HG02840 (cell line): ENCODE measurements around the gene BATF3.

Experiments used
- ATAC-seq: cut with Tn5 transposase; IDR thresholded peaks from one replicate; pipeline ENCODE4 v1.9.1; 2021; ENCODE audit warnings: mild to moderate bottlenecking, moderate library complexity, moderate number of reproducible peaks; ENCODE audit not compliant: unreplicated experiment, low FRiP score

Gene BATF3

GRCh38 chr1:212710566-212710965 lies 10.9 kb upstream of the BATF3 start:
- no peak for ATAC-seq

- ATAC-seq: no peak
Observed at GRCh38 chr1:212703991-212704564, 4.4 kb upstream of the BATF3 start.

GRCh38 chr1:212702672-212703071 lies 3.0 kb upstream of the BATF3 start:
- no peak for ATAC-seq

DNA sequence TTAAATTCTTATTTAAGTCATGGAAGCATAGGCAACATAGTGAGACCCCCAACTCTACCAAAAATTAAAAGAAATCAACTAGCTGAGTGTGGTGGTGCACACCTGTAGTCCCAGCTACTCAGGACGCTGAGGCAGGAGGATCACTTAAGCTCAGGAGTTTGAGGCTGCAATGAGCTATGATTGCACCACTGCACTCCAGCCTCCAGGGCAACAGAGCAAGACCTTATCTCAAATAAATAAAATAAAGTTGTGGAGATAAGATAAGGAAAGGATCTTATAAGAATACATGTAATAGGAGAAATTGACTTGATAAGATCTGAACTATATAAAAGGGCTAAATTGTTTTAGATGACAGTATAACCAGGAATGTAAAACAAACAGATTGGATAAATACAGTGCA lies 2.3 kb upstream of the BATF3 start:
- ATAC-seq: no peak

GRCh38 chr1:212700892-212701819 lies 1.5 kb upstream of the BATF3 start:
- no peak for ATAC-seq

DNA sequence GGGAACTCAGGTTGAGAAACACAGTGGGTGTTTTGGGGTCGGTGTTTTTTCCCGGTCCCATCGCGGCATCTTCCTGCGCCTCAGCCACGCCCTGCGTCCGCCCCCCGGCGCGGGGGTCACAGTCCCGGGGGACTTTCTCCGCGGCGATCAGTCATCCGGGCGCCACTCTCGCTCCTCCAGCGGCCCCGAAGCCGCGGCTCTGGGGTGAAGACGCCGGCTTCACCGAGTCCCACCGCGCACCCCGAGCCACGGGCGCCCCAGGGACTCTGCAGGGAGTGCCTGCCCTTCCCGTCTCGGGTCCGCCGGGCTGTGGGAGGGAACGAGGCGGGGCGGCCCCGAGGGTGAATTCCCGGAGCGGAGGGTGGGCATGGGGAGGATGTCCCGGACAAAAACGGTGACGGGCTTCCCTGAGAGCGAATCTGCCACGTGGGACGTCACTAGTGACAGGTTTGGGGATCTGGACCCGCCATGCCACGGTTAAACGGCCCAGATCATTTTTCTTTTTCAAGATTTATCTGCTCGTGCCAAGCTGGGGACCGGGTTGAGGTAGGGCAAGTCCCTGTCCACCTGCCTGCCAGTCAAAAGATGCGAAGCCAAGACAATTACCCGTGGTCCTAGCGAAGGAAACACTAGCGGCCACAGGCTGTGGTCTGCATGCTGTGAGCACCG lies 717 bp upstream of the BATF3 start:
- ATAC-seq: peak; percentile 36

DNA sequence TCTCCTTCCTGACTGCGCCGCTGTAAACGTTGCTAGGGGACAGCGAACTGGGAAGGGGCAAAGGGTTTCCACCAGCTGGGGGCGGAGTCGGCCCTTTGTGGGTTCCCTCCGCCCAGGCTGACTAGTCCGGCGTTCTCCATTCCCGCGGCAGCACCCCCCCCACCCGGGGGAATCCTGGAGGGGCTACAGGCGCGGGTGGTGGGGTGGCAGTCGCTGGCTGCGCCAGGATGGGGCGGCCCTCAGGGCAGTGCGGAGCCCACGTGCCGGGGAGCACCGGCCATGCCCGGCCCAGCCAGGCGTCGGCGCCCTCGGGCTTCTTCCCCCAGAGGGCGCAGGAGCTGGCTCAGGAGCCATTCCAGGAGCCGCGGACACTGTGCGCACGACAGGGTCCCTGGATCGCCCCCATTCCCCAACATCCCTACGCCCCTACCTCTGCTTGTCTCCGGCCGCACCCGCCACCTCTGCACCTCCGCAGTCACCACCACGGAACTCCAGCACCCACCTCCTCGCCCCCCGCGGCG lies 476 bp downstream of the BATF3 start:
- ATAC-seq: no peak

DNA sequence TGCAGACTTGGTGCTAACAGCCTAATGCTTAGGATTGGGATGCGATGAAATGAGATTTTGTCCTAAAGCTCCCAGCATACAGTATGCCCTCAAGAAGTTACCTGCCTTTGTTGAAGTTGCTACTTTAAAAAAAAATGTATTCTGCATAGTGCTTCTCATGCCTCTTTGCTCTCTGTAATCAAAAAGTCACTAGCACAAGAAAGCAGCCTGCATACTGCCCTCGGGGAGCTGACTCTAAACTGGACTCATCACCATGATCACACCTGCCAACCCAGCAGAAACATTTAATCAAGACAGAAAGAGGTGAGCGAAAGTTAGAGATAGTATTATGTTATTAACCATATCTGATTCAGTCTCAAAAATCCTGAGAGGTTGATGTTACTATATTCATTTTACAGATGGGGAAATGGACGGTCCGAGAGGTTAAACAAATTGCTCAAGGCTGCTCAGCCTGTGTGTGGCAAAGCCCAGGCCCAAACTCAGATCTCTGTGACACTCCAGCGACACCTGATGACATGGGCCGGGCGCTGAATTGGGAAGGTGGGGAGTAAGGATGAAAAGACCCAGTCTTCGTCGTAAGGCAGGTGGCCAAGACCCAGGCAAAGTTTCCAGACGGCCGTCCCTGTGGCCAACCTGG lies 1.1 kb downstream of the BATF3 start:
- no peak for ATAC-seq

DNA sequence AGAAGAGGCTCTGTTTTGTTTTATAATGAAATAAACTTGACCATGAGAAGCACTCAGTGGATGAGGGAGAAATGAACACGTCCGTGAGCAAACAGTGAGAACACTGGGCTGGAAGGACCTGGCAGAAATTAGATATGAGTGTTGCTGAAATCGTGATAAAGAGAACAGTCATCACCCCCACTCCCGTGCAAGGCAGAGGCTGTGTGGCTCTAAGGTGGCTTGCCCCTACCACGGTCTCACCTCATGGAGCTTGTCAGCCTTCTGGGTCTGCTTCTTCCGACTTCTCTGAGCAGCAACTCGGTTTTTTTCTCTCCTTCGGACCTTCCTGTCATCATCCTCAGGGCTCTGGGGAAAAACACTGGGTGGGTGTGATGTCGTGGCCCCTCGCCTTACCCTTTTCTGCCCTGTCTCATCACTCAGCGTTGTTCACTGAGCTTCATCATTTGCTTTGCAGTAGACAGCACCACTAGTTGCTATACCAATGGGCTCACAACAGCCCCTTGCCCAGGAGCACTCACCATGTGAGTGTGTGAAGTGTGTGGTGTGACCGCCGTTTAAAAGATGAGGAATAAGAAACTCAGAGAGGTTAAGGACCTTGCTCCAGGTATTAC lies 2.8 kb downstream of the BATF3 start:
- ATAC-seq: no peak

- no peak for ATAC-seq
Observed at GRCh38 chr1:212692774-212693644, 6.6 kb downstream of the BATF3 start.

DNA sequence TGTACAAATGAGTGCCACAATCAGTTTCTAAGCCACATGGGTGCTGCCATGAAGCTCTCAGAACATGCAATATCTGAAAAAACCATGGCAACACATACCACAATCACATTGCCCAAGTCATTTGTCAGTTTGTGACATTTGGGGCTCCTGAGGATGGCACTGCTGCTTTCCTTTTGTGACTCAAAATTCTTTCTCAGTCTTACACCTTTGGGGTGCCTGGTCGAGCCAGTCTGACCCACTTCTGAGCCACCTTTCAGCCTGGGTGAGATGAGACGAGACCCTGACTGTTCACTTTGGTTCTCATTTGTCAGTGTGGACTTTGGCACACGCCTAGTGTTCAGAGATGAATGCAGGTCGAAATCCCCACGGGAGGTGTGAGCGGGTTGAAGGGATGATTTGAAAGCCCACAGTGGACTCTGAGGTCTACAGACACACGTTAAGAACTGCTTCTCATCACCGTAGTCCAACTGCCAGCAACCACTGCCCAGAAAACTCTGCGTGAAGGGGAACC lies 8.0 kb downstream of the BATF3 start:
- no peak for ATAC-seq

DNA sequence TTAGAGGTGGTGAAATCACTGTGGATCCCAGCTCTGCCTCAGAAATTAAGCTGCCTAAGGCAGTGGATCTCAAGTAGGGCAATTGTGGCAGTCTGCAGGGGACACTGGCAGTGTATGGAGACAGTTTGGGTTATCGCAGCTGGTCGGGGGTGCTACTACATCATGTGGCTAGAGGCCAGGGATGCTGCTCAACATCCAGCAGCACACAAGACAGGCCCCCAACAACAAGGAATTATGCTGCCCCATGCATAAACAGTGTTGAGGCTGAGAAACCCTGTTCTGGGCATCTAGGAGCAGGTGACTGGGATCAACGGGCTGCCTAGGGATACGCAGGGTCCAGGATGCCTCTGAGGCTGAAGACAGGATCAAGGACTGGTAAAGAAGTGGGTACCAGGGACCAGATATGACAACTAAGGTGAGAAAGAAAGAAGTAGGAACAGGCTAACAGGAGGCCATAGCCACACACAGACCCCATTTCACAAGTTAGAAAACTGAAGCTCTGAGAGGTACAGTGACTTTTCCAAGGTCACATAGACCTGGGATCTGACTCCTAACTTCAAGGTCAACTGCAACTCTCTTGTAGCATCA lies 8.7 kb downstream of the BATF3 start:
- ATAC-seq: no peak

- no peak for ATAC-seq
Observed at GRCh38 chr1:212689758-212690529, 9.7 kb downstream of the BATF3 start.

DNA sequence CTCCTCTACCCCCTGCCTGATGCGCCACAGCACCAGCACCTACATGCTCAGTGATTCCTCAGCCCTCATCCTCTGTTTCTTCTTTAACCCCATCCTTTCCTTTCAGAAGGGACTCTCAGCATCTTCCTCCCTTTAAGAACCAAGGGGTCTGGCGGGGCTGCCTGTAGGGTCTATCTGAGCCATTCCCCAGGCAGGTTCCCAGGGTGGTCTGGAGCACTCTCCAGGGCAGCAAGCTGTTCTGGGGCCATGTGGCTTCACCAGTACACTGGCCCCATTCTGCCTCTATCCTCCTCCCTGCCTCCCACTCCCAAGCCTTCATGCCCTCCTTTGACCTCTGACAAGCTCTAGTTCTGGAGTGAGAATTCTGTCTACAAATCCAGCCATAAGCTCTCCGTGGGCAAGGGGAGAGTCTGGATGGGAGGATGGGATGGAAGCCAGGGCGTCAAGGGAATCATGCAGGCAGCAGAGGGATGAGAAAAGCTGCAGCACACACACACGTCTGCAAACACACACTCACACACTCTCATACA lies 10.4 kb downstream of the BATF3 start:
- ATAC-seq: no peak

GRCh38 chr1:212688341-212689047 lies 11.1 kb downstream of the BATF3 start:
- no peak for ATAC-seq

GRCh38 chr1:212687811-212688210 lies 11.8 kb downstream of the BATF3 start:
- no peak for ATAC-seq

GRCh38 chr1:212686591-212686990 lies 13.0 kb downstream of the BATF3 start:
- ATAC-seq: no peak
